Measurements from ENCODE around the gene CREBRF. TPM values are rescaled to one million over a fixed set of nuclear protein-coding genes. Genes with fewer than 3 reads are reported as not detected.

The CREBRF gene
- total and polyA plus RNA-seq, 2 of the 4 experiments (the other 2 are of a cell fraction) = 3.2 to 16.1 TPM

GRCh38 chr5:173055983-173056782 lies at the start of gene CREBRF (continued):
- TF ChIP-seq CHD1 (IDR thresholded peaks at IDR 0.05; ENCODE audit: low read depth, low read length) = 0 out of 2 replicates have a peak, but pooled peaks have one; percentile 37
- TF ChIP-seq MAFK (IDR thresholded peaks at IDR 0.05; ENCODE audit: low read depth, low read length) = no peak
- TF ChIP-seq POLR2A (IDR thresholded peaks at IDR 0.05; ENCODE audit: low read depth, low read length) = peak; percentile 55
- TF ChIP-seq RCOR1 (IDR thresholded peaks at IDR 0.05; ENCODE audit: insufficient replicate concordance, low read length) = no peak
- TF ChIP-seq CEBPB (IDR thresholded peaks at IDR 0.05; ENCODE audit: low read depth, low read length) = no peak
- TF ChIP-seq RFX5 (IDR thresholded peaks at IDR 0.05; ENCODE audit: low read depth, low read length) = no peak

- Histone ChIP-seq H3K9ac (ENCODE audit: low read depth, low read length) (no peak overlapping the region), H3K56ac (ENCODE audit: extremely low read depth, insufficient read depth, low read length) (no peak overlapping the region), H4K8ac (ENCODE audit: low read depth in 2 of 2, low read length in 2 of 2) (no peak overlapping the region), H2BK5ac (ENCODE audit: low read depth, low read length, poor library complexity, severe bottlenecking) (no peak overlapping the region), H3K27ac (ENCODE audit: insufficient read depth, low read length) (no peak overlapping the region), H3K27me3 (ENCODE audit: control insufficient read depth, insufficient read depth, low read length) (no peaks in the 10 kb centered on the region), H2AK9ac (replicated peaks; ENCODE audit: low read depth, low read length, poor library complexity) (no peak overlapping the region), H3K36me3 (ENCODE audit: control insufficient read depth, insufficient read depth, low read length) (peaks cover 1% of the 10 kb centered on the region; the same call in 1 of the 2 replicates), H3K18ac (ENCODE audit: low read depth, low read length) (no peak overlapping the region), H3K4me2 (ENCODE audit: low read depth, low read length) (no peak overlapping the region), H2AFZ (replicated peaks; ENCODE audit: low read length, poor library complexity) (no peak overlapping the region), H2BK20ac (ENCODE audit: low read depth, low read length) (no peak overlapping the region), H2BK15ac (ENCODE audit: low read depth, low read length) (no peak overlapping the region), H3K4ac (ENCODE audit: low read depth, low read length) (no peak overlapping the region), H4K91ac (ENCODE audit: insufficient read depth, low read depth, low read length) (no peak overlapping the region), H2AK5ac (ENCODE audit: low read depth, low read length) (no peak overlapping the region), H4K20me1 (ENCODE audit: insufficient read depth, low read length) (peaks cover 48% of the 10 kb centered on the region), H3K9me3 (ENCODE audit: control insufficient read depth, insufficient read depth, low read length) (no peaks in the 10 kb centered on the region), H4K5ac (ENCODE audit: low read depth, low read length) (no peak overlapping the region), H3K9me1 (ENCODE audit: insufficient read depth, low read length) (peaks cover 13% of the 10 kb centered on the region), H3K79me1 (ENCODE audit: low read depth in 1 of 2, low read length in 2 of 2) (peaks cover 35 to 75% of the 10 kb centered on the region in 2 experiments), H3K4me1 (ENCODE audit: control insufficient read depth, insufficient read depth, low read length) (peaks cover 17% of the 10 kb centered on the region), H2BK120ac (ENCODE audit: low read depth, low read length) (no peak overlapping the region), H3K14ac (replicated peaks; ENCODE audit: low read depth, low read length) (no peak overlapping the region), H3K4me3 (ENCODE audit: insufficient read depth, low read depth, low read length) (no peak overlapping the region), H3K23ac (ENCODE audit: low read depth, low read length) (0 out of 2 replicates have a peak overlapping the region, but pooled peaks have one; percentile 75)
- CTCF ChIA-PET = interaction anchor here (1.6 kb wide), 1 partner anchor 125 kb away, joined by 6 read pairs; no protein-coding TSS in a partner anchor
- POLR2A ChIA-PET (ENCODE audit: unreplicated experiment) = no interaction called here
- dilution Hi-C loops (cut with HindIII; ENCODE audit: low sequenced_read_pairs, unreplicated experiment) = no loop called here
- no CpG with 5 or more reads among the region's 6 CpGs for WGBS, 2 experiments (ENCODE audit: extremely low coverage in 2 of 2, insufficient read length in 1 of 2)
- DNase-seq = peak; percentile 62
- no TSS peak for BruUV-seq (replicated peaks)
- peak; percentile 8 for ATAC-seq (ENCODE audit: low read depth)
- intact Hi-C loops (cut with micrococcal nuclease) = no loop called here
- in situ Hi-C loops (cut with MboI; ENCODE audit: low sequenced_read_pairs) = no loop called here
- TF ChIP-seq RFX5 (IDR thresholded peaks at IDR 0.05; ENCODE audit: low read depth, low read length) (no peak), ELK1 (IDR thresholded peaks at IDR 0.05; ENCODE audit: borderline replicate concordance, low read depth, low read length) (no peak), CTCF (conservative IDR thresholded peaks at IDR 0.05; ENCODE audit: low read depth, low read length) (no peak), POLR2A (IDR thresholded peaks at IDR 0.05; ENCODE audit: low read depth, low read length) (no peak), MXI1 (IDR thresholded peaks at IDR 0.05; ENCODE audit: borderline replicate concordance, low read depth, low read length) (no peak), FOS (IDR thresholded peaks at IDR 0.05; ENCODE audit: low read depth, low read length) (no peak), RCOR1 (IDR thresholded peaks at IDR 0.05; ENCODE audit: insufficient replicate concordance, low read length) (no peak), CHD1 (IDR thresholded peaks at IDR 0.05; ENCODE audit: low read depth, low read length) (no peak)
Observed at GRCh38 chr5:173010021-173010420, 46.1 kb upstream of the CREBRF start.

All from IMR-90 (cell line).